Measurements from ENCODE around the gene FAXC.

FAXC gene

DNA sequence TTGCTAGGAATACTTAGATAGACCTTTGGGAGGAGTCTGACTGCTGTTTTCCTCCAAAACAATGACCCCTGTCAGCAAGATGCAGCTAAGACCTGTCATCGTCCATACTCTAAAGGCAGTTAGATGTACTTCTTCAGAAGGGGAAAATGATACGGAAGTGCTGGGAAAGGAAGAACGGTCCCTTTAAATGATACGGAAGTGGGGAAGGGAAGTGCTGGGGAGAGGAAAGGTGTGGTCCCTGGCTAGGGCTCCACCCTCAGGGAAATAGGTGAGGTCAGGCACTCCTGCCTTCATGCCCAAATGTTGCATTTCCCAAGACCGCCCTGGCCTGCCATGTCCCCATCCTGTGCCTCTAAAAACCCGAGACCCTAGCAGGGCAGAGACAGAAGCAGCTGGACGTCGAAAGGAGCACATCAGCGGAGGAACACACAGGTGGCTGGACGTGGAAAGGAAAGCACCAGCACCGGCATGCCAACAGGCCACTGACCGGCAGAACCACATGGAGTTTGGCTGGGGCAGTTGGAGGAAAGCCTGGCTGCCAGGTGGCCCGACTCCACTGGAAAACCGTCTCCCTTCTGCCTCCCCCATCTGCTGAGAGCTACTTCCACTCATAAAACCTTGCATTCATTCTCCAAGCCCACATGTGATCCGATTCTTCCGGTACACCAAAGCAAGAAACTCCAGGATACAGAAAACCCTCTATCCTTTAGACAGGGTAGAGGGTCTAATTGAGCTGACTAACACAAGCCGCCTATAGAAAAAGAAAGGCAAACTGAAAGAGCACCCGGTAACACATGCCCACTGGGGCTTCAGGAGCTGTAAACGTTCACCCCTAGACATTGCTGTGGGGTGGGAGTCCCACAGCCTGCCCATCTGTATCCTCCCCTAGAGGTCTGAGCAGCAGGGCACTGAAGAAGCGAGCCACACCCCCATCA is 94.6 kb downstream of the FAXC start:
- Histone ChIP-seq H3K4me3 (ENCODE audit: low read depth, low read length) (no peak overlapping the region), H3K36me3 (no peaks in the 10 kb centered on the region), H3K27ac (no peak overlapping the region), H3K27me3 (ENCODE audit: insufficient read depth, low read depth, severe bottlenecking) (no peaks in the 10 kb centered on the region), H3K9me3 (ENCODE audit: severe bottlenecking) (no peaks in the 10 kb centered on the region)
- TF ChIP-seq, protein P1, sequence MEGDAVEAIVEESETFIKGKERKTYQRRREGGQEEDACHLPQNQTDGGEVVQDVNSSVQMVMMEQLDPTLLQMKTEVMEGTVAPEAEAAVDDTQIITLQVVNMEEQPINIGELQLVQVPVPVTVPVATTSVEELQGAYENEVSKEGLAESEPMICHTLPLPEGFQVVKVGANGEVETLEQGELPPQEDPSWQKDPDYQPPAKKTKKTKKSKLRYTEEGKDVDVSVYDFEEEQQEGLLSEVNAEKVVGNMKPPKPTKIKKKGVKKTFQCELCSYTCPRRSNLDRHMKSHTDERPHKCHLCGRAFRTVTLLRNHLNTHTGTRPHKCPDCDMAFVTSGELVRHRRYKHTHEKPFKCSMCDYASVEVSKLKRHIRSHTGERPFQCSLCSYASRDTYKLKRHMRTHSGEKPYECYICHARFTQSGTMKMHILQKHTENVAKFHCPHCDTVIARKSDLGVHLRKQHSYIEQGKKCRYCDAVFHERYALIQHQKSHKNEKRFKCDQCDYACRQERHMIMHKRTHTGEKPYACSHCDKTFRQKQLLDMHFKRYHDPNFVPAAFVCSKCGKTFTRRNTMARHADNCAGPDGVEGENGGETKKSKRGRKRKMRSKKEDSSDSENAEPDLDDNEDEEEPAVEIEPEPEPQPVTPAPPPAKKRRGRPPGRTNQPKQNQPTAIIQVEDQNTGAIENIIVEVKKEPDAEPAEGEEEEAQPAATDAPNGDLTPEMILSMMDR (IDR thresholded peaks at IDR 0.05; ENCODE audit: low read depth, low read length) = no peak
- no peak for DNase-seq

DNA sequence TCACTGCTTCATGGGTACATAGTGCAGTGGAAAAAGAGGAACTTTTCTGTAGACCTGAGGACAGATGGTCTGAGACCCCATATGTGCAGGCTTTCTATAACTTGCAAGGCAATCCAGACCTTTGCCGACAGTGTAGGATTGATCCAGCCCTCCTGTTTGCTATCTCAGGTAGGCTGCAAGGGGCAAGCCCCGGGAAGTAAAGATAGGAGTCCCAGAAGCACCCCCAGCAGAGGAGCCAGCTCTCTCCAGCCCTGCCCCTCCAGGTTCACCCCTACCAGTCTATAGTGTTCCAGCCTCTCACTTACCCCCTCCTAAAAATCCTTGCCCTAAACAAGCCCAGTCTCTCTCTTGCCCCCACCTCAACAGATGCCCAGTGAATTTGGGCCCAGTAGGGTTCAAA is 96.2 kb downstream of the FAXC start:
- Histone ChIP-seq H3K27ac (no peak overlapping the region), H3K27me3 (ENCODE audit: insufficient read depth, low read depth, severe bottlenecking) (no peaks in the 10 kb centered on the region), H3K9me3 (ENCODE audit: severe bottlenecking) (no peaks in the 10 kb centered on the region), H3K36me3 (no peaks in the 10 kb centered on the region), H3K4me3 (ENCODE audit: low read depth, low read length) (no peak overlapping the region)
- TF ChIP-seq, protein P1 (IDR thresholded peaks at IDR 0.05; ENCODE audit: low read depth, low read length) = no peak
- no peak for DNase-seq

DNA sequence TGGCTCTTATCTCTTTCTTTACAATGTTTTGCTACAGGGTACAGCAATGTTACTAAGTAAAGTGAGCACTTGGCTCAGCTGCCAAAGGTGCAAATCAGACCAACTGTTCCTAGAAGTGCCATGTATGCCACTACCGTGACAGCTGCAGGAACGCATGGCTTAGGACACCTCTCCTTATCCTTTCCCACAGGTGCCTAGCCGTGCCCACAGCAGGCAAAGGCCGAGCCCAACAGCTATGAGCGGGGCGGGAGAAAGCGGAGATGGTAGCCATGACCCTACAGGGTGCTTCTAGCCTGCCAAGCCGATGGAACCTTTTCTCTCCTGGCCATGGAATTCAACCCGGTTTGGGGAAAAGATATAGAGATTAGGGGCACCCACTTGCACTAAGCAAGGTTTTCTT is 97.1 kb downstream of the FAXC start:
- H3K27ac ChIP-seq = no peak overlapping the region
- TF ChIP-seq, protein P1 (IDR thresholded peaks at IDR 0.05; ENCODE audit: low read depth, low read length) = no peak
- H3K4me3 ChIP-seq (ENCODE audit: low read depth, low read length) = no peak overlapping the region
- no peaks in the 10 kb centered on the region for H3K9me3 ChIP-seq (ENCODE audit: severe bottlenecking)
- no peaks in the 10 kb centered on the region for H3K36me3 ChIP-seq
- no peaks in the 10 kb centered on the region for H3K27me3 ChIP-seq (ENCODE audit: insufficient read depth, low read depth, severe bottlenecking)
- no peak for DNase-seq

DNA sequence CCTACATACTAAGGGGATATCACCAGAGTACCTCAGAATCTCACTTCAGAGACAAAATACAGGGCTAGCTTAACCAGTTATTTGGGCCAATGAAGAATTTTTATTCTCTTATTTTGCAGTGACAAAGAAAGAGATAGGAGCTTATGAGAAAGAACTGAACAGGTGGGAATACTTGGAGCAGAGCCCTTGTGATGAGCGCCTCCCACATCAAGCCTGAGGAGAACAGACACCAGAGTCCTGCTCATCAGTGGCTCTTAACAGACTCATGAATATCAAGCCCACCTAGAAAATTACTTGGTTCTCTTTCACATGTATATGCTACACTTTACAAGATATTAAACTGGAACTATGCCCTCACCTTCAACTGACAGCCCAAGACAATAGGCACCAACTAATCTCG is 99.0 kb downstream of the FAXC start:
- Histone ChIP-seq H3K27me3 (ENCODE audit: insufficient read depth, low read depth, severe bottlenecking) (no peaks in the 10 kb centered on the region), H3K27ac (no peak overlapping the region), H3K4me3 (ENCODE audit: low read depth, low read length) (no peak overlapping the region), H3K36me3 (no peaks in the 10 kb centered on the region), H3K9me3 (ENCODE audit: severe bottlenecking) (no peaks in the 10 kb centered on the region)
- DNase-seq = no peak
- TF ChIP-seq, protein P1 (IDR thresholded peaks at IDR 0.05; ENCODE audit: low read depth, low read length) = no peak

DNA sequence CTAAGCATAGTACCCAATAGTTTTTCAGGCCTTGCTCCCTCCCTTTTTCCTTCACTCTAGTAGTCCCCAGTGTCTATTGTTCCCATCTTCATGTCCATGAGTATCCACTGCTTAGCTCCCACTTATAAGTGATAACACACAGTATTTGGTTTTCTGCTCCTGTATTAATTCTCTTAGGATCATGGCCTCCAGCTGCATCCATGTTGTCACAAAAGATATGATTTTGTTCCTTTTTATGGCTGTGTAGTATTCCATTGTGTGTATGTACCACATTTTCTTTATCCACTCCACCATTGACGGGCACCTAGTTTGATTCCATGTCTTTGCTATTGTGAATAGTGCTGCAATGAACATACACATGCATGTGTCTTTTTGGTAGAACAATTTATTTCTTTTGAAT is 102.9 kb downstream of the FAXC start:
- no peak for DNase-seq
- Histone ChIP-seq H3K4me3 (ENCODE audit: low read depth, low read length) (no peak overlapping the region), H3K27me3 (ENCODE audit: insufficient read depth, low read depth, severe bottlenecking) (no peaks in the 10 kb centered on the region), H3K9me3 (ENCODE audit: severe bottlenecking) (no peaks in the 10 kb centered on the region), H3K27ac (no peak overlapping the region), H3K36me3 (no peaks in the 10 kb centered on the region)
- TF ChIP-seq, protein P1 (IDR thresholded peaks at IDR 0.05; ENCODE audit: low read depth, low read length) = no peak
